ENCODE data around the gene NFE2. TPM values are rescaled to one million over a fixed set of nuclear protein-coding genes. Genes with fewer than 3 reads are reported as not detected.
A peak's percentile ranks its signal among the peaks of the same experiment; 100 is the strongest.
"Not testable (repeated sequence)": the region's sequence is repeated elsewhere in the genome, so short reads cannot be mapped to it uniquely, and the experiment has no call there.

Gene NFE2
- total and polyA plus RNA-seq, 4 donors, result 0.44 to 155 (median 1.2) TPM

- no peak for TF ChIP-seq CTCF (IDR thresholded peaks at IDR 0.05; ENCODE audit: low read depth, low read length, missing input control)
Observed at GRCh38 chr12:54328595-54329337, 28.0 kb upstream of the NFE2 start (continued).

GRCh38 chr12:54325442-54326109 lies 24.8 kb upstream of the NFE2 start:
- peak overlapping the region; percentile 95 to 97 for H3K9ac ChIP-seq (ENCODE audit: low read depth in 1 of 2, low read length in 2 of 2)
- not testable (repeated sequence) for DNase-seq (ENCODE audit: low spot score); H3K27me3 ChIP-seq (ENCODE audit: control insufficient read depth in 4 of 4, insufficient read depth in 4 of 4, low read length in 3 of 4); H3K9me3 ChIP-seq (ENCODE audit: control insufficient read depth in 4 of 4, low read length in 3 of 4); H3K36me3 ChIP-seq (ENCODE audit: control insufficient read depth in 4 of 4, insufficient read depth in 3 of 4, low read depth in 1 of 4, low read length in 3 of 4)
- 45% methylated on average over 22 of the region's 22 CpGs for WGBS
- H3K4me3 ChIP-seq (ENCODE audit: low read depth in 1 of 3, low read length in 3 of 3), result peak overlapping the region; percentile 64 to 99 (median 98)
- peak overlapping the region; percentile 81 to 90 for H3K27ac ChIP-seq (ENCODE audit: low read depth in 1 of 2, low read length in 2 of 2)
- peaks cover 2 to 21% (median 17%) of the 10 kb centered on the region in 4 donors for H3K4me1 ChIP-seq (ENCODE audit: control insufficient read depth in 4 of 4, insufficient read depth in 4 of 4, low read length in 3 of 4)

DNA sequence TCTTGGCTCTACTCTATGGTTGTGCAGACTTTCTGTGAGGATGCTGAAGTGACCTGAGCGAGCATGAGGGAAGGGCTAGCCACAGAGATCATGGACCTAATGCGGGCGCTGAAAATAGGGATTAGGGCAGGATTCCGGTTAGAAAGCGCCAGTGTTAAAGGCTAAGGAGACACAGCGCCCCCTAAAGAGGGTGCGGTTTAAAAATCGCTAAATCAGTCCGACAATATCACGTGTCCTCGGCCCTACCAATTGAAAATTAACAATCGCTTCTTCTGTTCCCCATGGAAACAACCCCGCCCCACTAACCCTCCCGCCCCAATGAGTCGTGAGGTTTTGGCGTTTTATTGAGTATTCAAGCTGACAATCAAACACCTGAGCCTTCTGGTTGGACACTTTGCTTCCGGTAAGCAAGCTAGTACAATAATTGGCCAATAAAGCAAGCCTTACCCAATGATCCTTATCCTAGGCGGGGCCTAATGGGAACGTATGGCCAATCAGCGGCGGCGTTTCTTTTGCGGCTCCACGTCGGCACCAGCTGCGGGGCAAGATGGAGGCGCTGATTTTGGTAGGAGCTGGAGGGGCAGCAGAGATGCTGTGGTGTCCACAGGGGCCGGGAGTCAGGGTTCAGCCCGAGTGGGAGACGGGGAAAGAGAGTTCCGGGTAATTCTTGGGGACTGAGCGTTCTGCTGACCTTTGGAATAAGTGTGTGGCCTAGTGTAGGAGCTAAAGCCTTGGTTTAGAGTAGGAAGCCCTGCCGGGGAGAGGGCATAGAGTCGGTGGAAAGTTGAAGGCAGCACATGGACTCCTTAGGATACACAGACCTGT lies 24.0 kb upstream of the NFE2 start, which contains the start of gene COPZ1:
TSS of gene COPZ1 (plus strand) at position 515 of the 825 bp plus-strand sequence. CDS start at position 548, 33 bp downstream.
- peaks cover 2 to 21% (median 14%) of the 10 kb centered on the region in 4 donors for H3K4me1 ChIP-seq (ENCODE audit: control insufficient read depth in 4 of 4, insufficient read depth in 4 of 4, low read length in 3 of 4)
- TF ChIP-seq ZBTB33 (IDR thresholded peaks at IDR 0.05) (no peak), SP1 (IDR thresholded peaks at IDR 0.05) (peak; percentile 89), NR2F2 (IDR thresholded peaks at IDR 0.05) (peak; percentile 43), YY1 (IDR thresholded peaks at IDR 0.05) (peak; percentile 98), RXRA (IDR thresholded peaks at IDR 0.05) (peak in 1 of 2 donors; percentile 12), TAF1 (conservative IDR thresholded peaks at IDR 0.05) (peak; percentile 4), JUND (IDR thresholded peaks at IDR 0.05) (no peak), CTCF (IDR thresholded peaks at IDR 0.05; ENCODE audit: low read depth, low read length, missing input control) (peak; percentile 75), GABPA (IDR thresholded peaks at IDR 0.05 in 1 of 2, conservative IDR thresholded peaks at IDR 0.05 in 1 of 2) (peak in 1 of 2 donors; percentile 52), HNF4A (conservative IDR thresholded peaks at IDR 0.05) (peak in 1 of 2 donors; percentile 27), FOXA2 (IDR thresholded peaks at IDR 0.05) (no peak), MAX (IDR thresholded peaks at IDR 0.05) (peak; percentile 38), RAD21 (IDR thresholded peaks at IDR 0.05) (peak; percentile 76 to 78), FOXA1 (IDR thresholded peaks at IDR 0.05) (no peak), EGR1 (IDR thresholded peaks at IDR 0.05; ENCODE audit: low read depth in 2 of 2) (peak in 1 of 2 donors; percentile 19)
- TF ChIP-seq, protein P1, sequence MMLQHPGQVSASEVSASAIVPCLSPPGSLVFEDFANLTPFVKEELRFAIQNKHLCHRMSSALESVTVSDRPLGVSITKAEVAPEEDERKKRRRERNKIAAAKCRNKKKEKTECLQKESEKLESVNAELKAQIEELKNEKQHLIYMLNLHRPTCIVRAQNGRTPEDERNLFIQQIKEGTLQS (IDR thresholded peaks at IDR 0.05), result no peak
- TF ChIP-seq, protein P2, sequence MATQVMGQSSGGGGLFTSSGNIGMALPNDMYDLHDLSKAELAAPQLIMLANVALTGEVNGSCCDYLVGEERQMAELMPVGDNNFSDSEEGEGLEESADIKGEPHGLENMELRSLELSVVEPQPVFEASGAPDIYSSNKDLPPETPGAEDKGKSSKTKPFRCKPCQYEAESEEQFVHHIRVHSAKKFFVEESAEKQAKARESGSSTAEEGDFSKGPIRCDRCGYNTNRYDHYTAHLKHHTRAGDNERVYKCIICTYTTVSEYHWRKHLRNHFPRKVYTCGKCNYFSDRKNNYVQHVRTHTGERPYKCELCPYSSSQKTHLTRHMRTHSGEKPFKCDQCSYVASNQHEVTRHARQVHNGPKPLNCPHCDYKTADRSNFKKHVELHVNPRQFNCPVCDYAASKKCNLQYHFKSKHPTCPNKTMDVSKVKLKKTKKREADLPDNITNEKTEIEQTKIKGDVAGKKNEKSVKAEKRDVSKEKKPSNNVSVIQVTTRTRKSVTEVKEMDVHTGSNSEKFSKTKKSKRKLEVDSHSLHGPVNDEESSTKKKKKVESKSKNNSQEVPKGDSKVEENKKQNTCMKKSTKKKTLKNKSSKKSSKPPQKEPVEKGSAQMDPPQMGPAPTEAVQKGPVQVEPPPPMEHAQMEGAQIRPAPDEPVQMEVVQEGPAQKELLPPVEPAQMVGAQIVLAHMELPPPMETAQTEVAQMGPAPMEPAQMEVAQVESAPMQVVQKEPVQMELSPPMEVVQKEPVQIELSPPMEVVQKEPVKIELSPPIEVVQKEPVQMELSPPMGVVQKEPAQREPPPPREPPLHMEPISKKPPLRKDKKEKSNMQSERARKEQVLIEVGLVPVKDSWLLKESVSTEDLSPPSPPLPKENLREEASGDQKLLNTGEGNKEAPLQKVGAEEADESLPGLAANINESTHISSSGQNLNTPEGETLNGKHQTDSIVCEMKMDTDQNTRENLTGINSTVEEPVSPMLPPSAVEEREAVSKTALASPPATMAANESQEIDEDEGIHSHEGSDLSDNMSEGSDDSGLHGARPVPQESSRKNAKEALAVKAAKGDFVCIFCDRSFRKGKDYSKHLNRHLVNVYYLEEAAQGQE (IDR thresholded peaks at IDR 0.05), result peak; percentile 60

More for the DNA sequence above, 24.0 kb upstream of the NFE2 start, which contains the start of gene COPZ1:
- Histone ChIP-seq H3K4me3 (ENCODE audit: low read depth in 1 of 3, low read length in 3 of 3) (peak within 1 kb of the TSS; percentile 64 to 99 (median 98)), H3K9ac (ENCODE audit: low read depth in 1 of 2, low read length in 2 of 2) (peak within 1 kb of the TSS; percentile 95 to 97), H3K36me3 (ENCODE audit: control insufficient read depth in 4 of 4, insufficient read depth in 3 of 4, low read depth in 1 of 4, low read length in 3 of 4) (no peaks in the 10 kb centered on the region), H3K9me3 (ENCODE audit: control insufficient read depth in 4 of 4, low read length in 3 of 4) (no peaks in the 10 kb centered on the region), H3K27ac (ENCODE audit: low read depth in 1 of 2, low read length in 2 of 2) (peak within 1 kb of the TSS; percentile 81 to 90), H3K27me3 (ENCODE audit: control insufficient read depth in 4 of 4, insufficient read depth in 4 of 4, low read length in 3 of 4) (no peaks in the 10 kb centered on the region)
- DNase-seq (ENCODE audit: low spot score), result peak; percentile 94
- WGBS, result 1% methylated on average over 34 of the region's 34 CpGs
